HG02943 (cell line): Measurements from ENCODE around the gene CORO7.

ENCODE experiments used
- ATAC-seq: cut with Tn5 transposase; IDR thresholded peaks from one replicate; pipeline ENCODE4 v1.9.1; 2021; ENCODE audit warnings: mild to moderate bottlenecking, low read depth, moderate library complexity; ENCODE audit not compliant: unreplicated experiment

Gene CORO7

GRCh38 chr16:4385789-4386450 lies 30.5 kb downstream of the CORO7 start:
- ATAC-seq: no peak

- no peak for ATAC-seq
Observed at GRCh38 chr16:4385066-4385788, 31.2 kb downstream of the CORO7 start.

GRCh38 chr16:4384509-4384942 lies 31.9 kb downstream of the CORO7 start:
- no peak for ATAC-seq

- ATAC-seq: no peak
Observed at GRCh38 chr16:4383591-4384444, 32.6 kb downstream of the CORO7 start.

GRCh38 chr16:4382795-4383357 lies 33.5 kb downstream of the CORO7 start:
- ATAC-seq: no peak

- ATAC-seq: no peak
Observed at GRCh38 chr16:4381935-4382794, 34.2 kb downstream of the CORO7 start.

GRCh38 chr16:4381072-4381934 lies 35.1 kb downstream of the CORO7 start:
- no peak for ATAC-seq

GRCh38 chr16:4380119-4381063 lies 36.0 kb downstream of the CORO7 start:
- no peak for ATAC-seq

GRCh38 chr16:4378999-4379690 lies 37.3 kb downstream of the CORO7 start:
- no peak for ATAC-seq

GRCh38 chr16:4378161-4378666 lies 38.2 kb downstream of the CORO7 start:
- no peak for ATAC-seq

GRCh38 chr16:4377573-4378154 lies 38.7 kb downstream of the CORO7 start:
- no peak for ATAC-seq

- no peak for ATAC-seq
Observed at GRCh38 chr16:4376893-4377572, 39.4 kb downstream of the CORO7 start.

GRCh38 chr16:4376126-4376892 lies 40.1 kb downstream of the CORO7 start:
- ATAC-seq: no peak

- ATAC-seq: no peak
Observed at GRCh38 chr16:4375717-4376116, 40.7 kb downstream of the CORO7 start.

- no peak for ATAC-seq
Observed at GRCh38 chr16:4373909-4374742, 42.3 kb downstream of the CORO7 start.
